Measurements from ENCODE around the gene GMNC.

DNA sequence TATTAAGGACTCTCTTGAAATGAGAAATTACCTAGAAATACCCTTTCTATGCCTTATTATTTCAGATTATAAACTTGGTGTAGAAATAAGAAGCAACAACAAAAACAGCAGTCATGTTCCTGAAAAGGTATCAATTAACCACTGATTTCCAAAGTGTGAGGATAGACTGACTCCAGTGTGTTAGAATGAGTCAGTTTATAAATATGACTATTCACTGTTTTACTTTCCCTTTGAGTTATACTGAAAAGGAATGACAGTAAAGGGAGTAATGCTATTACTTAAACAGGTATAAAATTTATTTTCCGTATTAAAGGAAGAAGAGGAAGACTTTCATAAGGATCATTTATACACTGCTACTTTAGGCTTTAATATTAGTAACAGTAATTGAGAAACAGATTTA, 12.9 kb downstream of the GMNC start:
- TF ChIP-seq, protein P1, sequence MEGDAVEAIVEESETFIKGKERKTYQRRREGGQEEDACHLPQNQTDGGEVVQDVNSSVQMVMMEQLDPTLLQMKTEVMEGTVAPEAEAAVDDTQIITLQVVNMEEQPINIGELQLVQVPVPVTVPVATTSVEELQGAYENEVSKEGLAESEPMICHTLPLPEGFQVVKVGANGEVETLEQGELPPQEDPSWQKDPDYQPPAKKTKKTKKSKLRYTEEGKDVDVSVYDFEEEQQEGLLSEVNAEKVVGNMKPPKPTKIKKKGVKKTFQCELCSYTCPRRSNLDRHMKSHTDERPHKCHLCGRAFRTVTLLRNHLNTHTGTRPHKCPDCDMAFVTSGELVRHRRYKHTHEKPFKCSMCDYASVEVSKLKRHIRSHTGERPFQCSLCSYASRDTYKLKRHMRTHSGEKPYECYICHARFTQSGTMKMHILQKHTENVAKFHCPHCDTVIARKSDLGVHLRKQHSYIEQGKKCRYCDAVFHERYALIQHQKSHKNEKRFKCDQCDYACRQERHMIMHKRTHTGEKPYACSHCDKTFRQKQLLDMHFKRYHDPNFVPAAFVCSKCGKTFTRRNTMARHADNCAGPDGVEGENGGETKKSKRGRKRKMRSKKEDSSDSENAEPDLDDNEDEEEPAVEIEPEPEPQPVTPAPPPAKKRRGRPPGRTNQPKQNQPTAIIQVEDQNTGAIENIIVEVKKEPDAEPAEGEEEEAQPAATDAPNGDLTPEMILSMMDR (IDR thresholded peaks at IDR 0.05 in 2 of 3, conservative IDR thresholded peaks at IDR 0.05 in 1 of 3; ENCODE audit: control insufficient read depth in 2 of 3, extremely low read depth in 1 of 3, insufficient read depth in 1 of 3, low read depth in 3 of 3, low read length in 3 of 3) = no peak
- TF ChIP-seq RCOR1 (conservative IDR thresholded peaks at IDR 0.05; ENCODE audit: low read depth, low read length) = no peak
- no peak for TF ChIP-seq CBX5 (IDR thresholded peaks at IDR 0.05; ENCODE audit: low read depth)
- no peak for TF ChIP-seq SMC3 (IDR thresholded peaks at IDR 0.05; ENCODE audit: borderline replicate concordance, low read length)
- no peak for TF ChIP-seq SPI1 (IDR thresholded peaks at IDR 0.05; ENCODE audit: borderline replicate concordance, insufficient read depth, low read depth, low read length)
- TF ChIP-seq, protein P2, sequence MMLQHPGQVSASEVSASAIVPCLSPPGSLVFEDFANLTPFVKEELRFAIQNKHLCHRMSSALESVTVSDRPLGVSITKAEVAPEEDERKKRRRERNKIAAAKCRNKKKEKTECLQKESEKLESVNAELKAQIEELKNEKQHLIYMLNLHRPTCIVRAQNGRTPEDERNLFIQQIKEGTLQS (IDR thresholded peaks at IDR 0.05; ENCODE audit: borderline replicate concordance, extremely low read depth, low read depth, low read length) = no peak
- TF ChIP-seq, protein P3, sequence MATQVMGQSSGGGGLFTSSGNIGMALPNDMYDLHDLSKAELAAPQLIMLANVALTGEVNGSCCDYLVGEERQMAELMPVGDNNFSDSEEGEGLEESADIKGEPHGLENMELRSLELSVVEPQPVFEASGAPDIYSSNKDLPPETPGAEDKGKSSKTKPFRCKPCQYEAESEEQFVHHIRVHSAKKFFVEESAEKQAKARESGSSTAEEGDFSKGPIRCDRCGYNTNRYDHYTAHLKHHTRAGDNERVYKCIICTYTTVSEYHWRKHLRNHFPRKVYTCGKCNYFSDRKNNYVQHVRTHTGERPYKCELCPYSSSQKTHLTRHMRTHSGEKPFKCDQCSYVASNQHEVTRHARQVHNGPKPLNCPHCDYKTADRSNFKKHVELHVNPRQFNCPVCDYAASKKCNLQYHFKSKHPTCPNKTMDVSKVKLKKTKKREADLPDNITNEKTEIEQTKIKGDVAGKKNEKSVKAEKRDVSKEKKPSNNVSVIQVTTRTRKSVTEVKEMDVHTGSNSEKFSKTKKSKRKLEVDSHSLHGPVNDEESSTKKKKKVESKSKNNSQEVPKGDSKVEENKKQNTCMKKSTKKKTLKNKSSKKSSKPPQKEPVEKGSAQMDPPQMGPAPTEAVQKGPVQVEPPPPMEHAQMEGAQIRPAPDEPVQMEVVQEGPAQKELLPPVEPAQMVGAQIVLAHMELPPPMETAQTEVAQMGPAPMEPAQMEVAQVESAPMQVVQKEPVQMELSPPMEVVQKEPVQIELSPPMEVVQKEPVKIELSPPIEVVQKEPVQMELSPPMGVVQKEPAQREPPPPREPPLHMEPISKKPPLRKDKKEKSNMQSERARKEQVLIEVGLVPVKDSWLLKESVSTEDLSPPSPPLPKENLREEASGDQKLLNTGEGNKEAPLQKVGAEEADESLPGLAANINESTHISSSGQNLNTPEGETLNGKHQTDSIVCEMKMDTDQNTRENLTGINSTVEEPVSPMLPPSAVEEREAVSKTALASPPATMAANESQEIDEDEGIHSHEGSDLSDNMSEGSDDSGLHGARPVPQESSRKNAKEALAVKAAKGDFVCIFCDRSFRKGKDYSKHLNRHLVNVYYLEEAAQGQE (IDR thresholded peaks at IDR 0.05; ENCODE audit: low read depth, low read length) = no peak
- no peak for TF ChIP-seq POLR2A (IDR thresholded peaks at IDR 0.05; ENCODE audit: low read depth, low read length)
- no peak for TF ChIP-seq EP300 (IDR thresholded peaks at IDR 0.05; ENCODE audit: borderline replicate concordance in 1 of 2, control insufficient read depth in 1 of 2, low read depth in 2 of 2, low read length in 2 of 2)
- TF ChIP-seq CBFB (IDR thresholded peaks at IDR 0.05; ENCODE audit: low read depth) = no peak
- no peak for TF ChIP-seq RAD21 (IDR thresholded peaks at IDR 0.05; ENCODE audit: insufficient read depth, low read depth, low read length)

Data from GM12878 (cell line).